Skeletal muscle tissue (tissue), 4 donors: ENCODE data around the gene VGLL4. TPM values are rescaled to one million over a fixed set of nuclear protein-coding genes. Genes with fewer than 3 reads are reported as not detected.

Experiments used
- H3K27ac ChIP-seq: one replicate; pipeline ENCODE4 v1.7.0; 2013; ENCODE audit warnings: mild to moderate bottlenecking, low read depth, low read length, inconsistent platforms
- H3K27me3 ChIP-seq, 3 donors: one replicate each; pipeline ENCODE4 v1.7.0; 2013; ENCODE audit warnings: low read length in 3 of 3; ENCODE audit not compliant: control insufficient read depth in 3 of 3, insufficient read depth in 3 of 3
- H3K36me3 ChIP-seq, 3 donors: one replicate each; pipeline ENCODE4 v1.7.0; 2013; ENCODE audit warnings: low read length in 3 of 3; ENCODE audit not compliant: control insufficient read depth in 3 of 3, insufficient read depth in 3 of 3
- H3K4me1 ChIP-seq, 3 donors: one replicate each; pipeline ENCODE4 v1.7.0; 2013; ENCODE audit warnings: low read length in 3 of 3, mild to moderate bottlenecking in 3 of 3; ENCODE audit not compliant: control insufficient read depth in 3 of 3, insufficient read depth in 3 of 3
- H3K4me3 ChIP-seq, 3 donors: one replicate each; pipeline ENCODE4 v1.7.0; 2013; ENCODE audit warnings: low read length in 3 of 3
- H3K9ac ChIP-seq, 3 donors: one replicate each; pipeline ENCODE4 v1.7.0; 2013; ENCODE audit warnings: low read length in 3 of 3, mild to moderate bottlenecking in 3 of 3, moderate library complexity in 2 of 3, low read depth in 1 of 3
- H3K9me3 ChIP-seq, 3 donors: one replicate each; pipeline ENCODE4 v1.7.0; 2013; ENCODE audit warnings: low read length in 3 of 3; ENCODE audit not compliant: control insufficient read depth in 3 of 3
- total RNA-seq: library from RNA; depleted of rRNA; stranded (reverse); fragments of >200 nt; gene quantifications from one replicate; pipeline ENCODE4 v1.2.3, GENCODE V29; 2014
- donor health status: Osteomylitis.

VGLL4 gene
- total RNA-seq, 1 donor from 2014 or later = 53.8 TPM

DNA sequence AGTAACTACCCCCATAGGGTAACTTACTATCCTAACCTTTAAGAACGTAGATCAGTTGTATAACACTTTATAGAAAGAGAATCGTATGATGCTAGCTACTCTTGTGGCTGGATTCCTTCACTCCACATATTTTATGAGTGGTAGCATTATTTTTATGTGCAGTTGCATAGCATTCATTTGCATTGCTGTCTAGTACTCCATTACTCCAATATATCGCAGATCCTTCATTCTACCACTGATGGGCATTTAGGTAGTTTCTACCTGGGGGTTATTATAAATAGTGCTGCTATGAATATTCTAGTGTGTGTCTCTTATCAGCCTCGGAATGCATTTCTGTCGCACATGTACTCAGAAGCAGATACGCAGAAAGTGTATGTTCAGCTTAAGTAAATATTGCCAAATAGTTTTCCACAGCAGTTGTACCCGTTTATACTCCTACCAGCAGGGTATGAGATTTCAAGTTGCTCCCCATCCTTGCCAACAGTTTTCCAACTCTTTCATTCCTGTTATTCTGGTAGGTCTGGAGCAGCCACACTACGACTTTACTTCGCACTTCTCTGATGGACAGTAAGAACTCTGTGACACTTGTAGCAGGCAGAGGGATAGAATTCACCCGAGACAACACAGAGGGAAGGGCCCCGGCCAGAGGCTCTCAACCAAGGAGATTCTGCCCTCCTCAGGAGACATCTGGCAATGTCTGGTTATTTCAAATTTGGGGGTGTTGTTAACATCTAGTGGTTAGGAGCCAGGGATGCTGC is 9.8 kb upstream of the VGLL4 start:
- H3K4me3 ChIP-seq = no peak overlapping the region
- no peaks in the 10 kb centered on the region for H3K9me3 ChIP-seq
- no peaks in the 10 kb centered on the region for H3K36me3 ChIP-seq
- no peak overlapping the region for H3K27ac ChIP-seq
- no peak overlapping the region for H3K9ac ChIP-seq
- H3K27me3 ChIP-seq = no peaks in the 10 kb centered on the region
- H3K4me1 ChIP-seq = no peaks in the 10 kb centered on the region

DNA sequence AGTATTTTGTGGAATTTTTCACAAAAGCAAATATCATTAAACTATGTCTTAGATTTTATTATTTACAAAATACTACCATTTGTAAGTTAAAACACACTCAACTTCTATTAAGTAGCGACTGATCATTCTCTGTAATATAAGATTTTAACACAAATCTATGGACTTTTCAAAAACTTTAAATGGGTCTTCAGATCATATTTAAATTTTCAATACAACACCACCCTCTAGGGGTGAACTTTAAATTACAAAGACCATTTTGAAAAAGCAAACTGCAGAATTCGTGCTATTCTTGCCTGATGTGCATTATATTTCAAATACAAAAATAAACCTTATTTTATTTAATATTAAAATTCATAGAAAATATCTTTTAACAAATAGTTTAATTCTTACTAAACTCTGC is 8.2 kb upstream of the VGLL4 start:
- Histone ChIP-seq H3K27me3 (no peaks in the 10 kb centered on the region), H3K36me3 (no peaks in the 10 kb centered on the region), H3K9me3 (no peaks in the 10 kb centered on the region), H3K9ac (peak overlapping the region in 1 of 3 donors; percentile 27), H3K4me1 (no peaks in the 10 kb centered on the region), H3K27ac (no peak overlapping the region), H3K4me3 (no peak overlapping the region)

DNA sequence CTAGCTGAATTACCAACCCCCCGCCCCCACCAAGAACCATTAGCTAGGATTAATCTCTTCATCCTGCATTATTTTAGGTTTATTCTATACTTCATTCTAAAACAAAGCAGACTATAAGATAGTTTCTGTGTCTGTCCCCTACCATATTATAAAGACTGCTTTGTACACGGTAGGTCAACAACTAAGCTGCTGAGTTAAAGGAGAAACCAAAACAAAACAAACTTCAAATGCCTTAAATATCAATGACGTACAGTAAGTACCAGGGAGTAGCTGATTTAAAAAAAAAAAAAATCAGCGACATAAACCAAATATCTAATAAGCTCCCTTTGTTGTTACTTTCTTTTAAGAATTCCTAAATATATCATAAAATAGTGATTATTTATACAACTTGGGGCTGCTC is 7.8 kb upstream of the VGLL4 start:
- H3K27me3 ChIP-seq = no peaks in the 10 kb centered on the region
- peak overlapping the region in 1 of 3 donors; percentile 27 for H3K9ac ChIP-seq
- no peaks in the 10 kb centered on the region for H3K4me1 ChIP-seq
- no peak overlapping the region for H3K4me3 ChIP-seq
- no peaks in the 10 kb centered on the region for H3K36me3 ChIP-seq
- H3K9me3 ChIP-seq = no peaks in the 10 kb centered on the region
- H3K27ac ChIP-seq = no peak overlapping the region

DNA sequence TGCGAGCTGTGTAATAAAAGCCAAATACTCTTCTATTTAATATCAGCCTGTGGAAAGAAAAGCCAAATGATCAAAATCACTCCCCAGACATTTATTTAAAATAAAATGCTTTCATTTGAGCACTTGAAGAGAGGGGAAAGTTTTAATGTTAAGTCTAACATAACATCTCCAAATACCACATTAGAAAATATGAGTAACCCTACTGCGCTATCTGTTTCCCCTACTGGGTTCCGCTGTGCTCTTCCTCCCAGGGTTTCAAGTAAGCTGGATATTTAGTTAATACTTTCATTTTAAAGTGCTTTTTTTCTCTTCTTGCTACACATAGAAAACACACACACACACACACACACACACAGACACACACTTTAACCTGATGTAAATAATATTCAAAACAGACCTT is 6.7 kb upstream of the VGLL4 start:
- H3K4me1 ChIP-seq = no peaks in the 10 kb centered on the region
- H3K9me3 ChIP-seq = no peaks in the 10 kb centered on the region
- no peaks in the 10 kb centered on the region for H3K27me3 ChIP-seq
- no peaks in the 10 kb centered on the region for H3K36me3 ChIP-seq
- no peak overlapping the region for H3K4me3 ChIP-seq
- H3K9ac ChIP-seq = no peak overlapping the region
- no peak overlapping the region for H3K27ac ChIP-seq

DNA sequence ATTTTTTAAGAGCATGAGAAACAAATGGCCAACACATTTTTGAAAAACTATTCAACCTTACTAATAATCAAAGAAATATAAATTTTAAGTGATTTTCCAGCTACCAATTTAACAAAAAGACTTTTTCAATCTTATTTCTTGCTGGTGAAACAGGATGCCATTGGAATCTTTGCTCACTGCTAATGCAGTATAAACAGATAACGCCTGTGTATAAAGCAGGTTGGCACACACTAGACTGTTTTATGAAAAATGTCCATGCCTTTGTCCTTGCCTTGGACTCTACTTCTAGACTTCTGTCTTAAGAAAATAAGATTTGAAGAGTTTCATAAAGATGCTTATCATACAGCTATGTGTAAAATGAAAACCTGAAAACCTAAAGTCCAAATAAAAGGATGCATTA is 5.0 kb upstream of the VGLL4 start:
- H3K9ac ChIP-seq = no peak overlapping the region

DNA sequence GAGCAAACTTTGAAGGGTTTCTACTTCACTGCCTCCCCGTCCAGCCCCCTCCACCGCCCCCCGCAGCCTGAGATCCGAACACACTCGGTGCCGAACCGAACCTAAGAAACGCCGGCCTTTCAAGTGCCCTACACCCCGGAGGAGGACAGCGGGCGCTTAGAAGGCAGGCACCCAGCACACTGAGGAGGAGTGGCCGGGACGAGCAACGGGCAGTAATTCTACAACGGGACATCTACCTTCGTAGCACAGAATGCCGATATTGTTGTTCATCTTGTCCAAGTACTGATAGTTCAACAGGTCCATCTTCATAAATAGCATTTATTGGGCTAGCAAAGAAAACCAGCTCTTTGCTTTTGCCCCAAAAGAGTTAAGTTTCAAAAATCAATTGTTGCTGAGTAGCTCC is 513 bp downstream of the VGLL4 start:
- Histone ChIP-seq H3K27me3 (no peaks in the 10 kb centered on the region), H3K9me3 (no peaks in the 10 kb centered on the region), H3K4me3 (peak overlapping the region; percentile 94 to 98 (median 94)), H3K9ac (peak overlapping the region; percentile 86 to 98 (median 95)), H3K36me3 (no peaks in the 10 kb centered on the region), H3K4me1 (peaks cover 27 to 30% (median 30%) of the 10 kb centered on the region in 3 donors), H3K27ac (peak overlapping the region; percentile 98)

More for the DNA sequence above, 5.0 kb upstream of the VGLL4 start:
- Histone ChIP-seq H3K4me1 (peaks cover 0 to 3% (median 0%) of the 10 kb centered on the region in 3 donors), H3K27me3 (no peaks in the 10 kb centered on the region), H3K36me3 (no peaks in the 10 kb centered on the region), H3K9me3 (no peaks in the 10 kb centered on the region), H3K4me3 (no peak overlapping the region), H3K27ac (no peak overlapping the region)

DNA sequence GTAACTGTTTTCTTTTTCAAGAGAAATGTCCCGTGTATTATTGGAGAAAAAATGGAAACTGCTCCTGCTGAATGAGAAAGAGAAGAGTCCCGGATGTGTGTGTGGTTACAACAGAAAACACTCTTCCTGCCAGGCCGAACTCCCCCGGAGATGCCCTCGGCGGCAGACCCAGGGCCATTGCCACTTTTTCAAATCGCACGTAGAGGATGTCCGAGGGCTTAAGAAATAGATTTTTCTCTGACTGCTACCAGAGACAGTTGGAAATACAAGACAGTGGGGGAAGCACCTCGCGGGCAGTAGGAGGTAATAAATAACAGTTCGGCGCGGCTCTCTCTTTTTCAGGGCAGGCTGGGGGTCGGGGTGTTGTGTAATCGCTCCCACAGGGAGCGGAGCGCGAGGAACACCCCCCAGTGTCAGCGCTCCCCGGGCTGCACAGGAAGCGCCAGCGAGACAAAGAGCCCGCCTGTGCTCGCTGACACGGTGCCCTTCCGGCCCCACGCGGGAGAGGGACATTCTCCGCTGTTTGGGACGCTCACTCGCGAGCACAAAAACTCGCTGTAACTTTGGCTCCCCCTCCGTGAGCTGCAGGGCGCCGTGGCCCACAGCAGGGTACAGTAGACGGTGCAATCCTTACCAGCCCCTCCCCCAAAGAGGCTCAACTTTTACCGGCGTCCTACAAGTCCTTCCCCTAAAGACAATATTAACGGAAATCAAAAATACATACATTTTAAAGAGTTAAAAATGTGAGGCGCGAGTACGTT is 1.1 kb downstream of the VGLL4 start:
- H3K9me3 ChIP-seq = no peaks in the 10 kb centered on the region
- peaks cover 33 to 34% (median 34%) of the 10 kb centered on the region in 3 donors for H3K4me1 ChIP-seq
- peak overlapping the region; percentile 98 for H3K27ac ChIP-seq
- peak overlapping the region; percentile 86 to 98 (median 95) for H3K9ac ChIP-seq
- peak overlapping the region; percentile 94 to 98 (median 94) for H3K4me3 ChIP-seq
- no peaks in the 10 kb centered on the region for H3K36me3 ChIP-seq
- H3K27me3 ChIP-seq = no peaks in the 10 kb centered on the region

DNA sequence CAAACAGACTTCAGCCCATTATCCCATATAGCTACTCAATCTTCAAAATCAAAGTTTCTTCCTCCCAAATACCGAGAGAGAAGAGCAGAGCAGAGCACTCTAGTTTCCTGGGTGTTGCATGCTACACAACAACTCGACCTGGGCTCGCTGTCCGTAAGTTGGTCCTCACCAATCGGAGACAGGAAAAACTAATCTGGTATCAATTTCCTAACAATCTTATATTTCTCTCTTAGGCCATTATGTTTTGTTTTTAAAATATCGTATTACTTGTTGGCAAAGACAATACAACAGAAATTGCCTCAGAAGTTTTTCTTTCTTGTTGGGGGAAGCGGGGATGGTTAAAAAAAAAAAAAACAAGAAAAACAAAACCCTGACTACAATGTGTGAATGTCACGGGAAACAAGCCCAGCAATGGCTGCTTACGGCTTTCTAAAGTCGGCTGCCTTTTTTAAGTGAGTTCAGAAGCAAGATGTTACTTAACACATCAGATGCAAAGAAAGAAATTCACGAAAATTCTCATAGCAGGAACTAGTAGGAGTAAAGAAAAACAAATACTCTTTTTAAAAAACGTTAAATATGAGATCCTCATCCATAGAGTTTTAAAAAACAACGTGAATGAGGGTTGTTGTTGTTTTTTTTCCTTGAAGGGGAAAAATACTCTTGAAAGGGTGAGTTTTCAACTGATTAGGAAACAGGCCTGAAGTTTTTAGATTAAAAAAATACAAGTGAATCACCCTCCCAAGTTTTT is 1.9 kb downstream of the VGLL4 start:
- Histone ChIP-seq H3K4me3 (peak overlapping the region; percentile 94 to 98 (median 94)), H3K9ac (peak overlapping the region; percentile 86 to 98 (median 95)), H3K9me3 (no peaks in the 10 kb centered on the region), H3K27ac (peak overlapping the region; percentile 98), H3K36me3 (no peaks in the 10 kb centered on the region), H3K27me3 (no peaks in the 10 kb centered on the region), H3K4me1 (peaks cover 34 to 38% (median 34%) of the 10 kb centered on the region in 3 donors)

DNA sequence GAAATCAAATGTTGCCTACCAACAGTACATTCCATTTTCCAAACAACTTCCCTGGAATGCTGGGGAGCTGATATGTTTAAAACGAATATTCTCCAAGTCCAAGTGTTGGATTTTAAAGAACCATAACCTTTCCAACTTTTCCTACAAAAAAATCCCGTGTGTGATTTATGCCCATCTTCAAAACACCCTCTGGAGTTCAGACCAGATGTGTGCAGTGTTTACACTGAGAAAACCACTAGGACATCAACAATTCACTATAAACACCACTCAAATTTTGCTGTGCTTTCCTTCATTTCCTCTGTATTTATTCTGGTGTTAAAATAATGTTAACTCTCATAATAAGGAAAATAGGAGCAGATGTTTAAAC is 2.4 kb downstream of the VGLL4 start:
- H3K9me3 ChIP-seq = no peaks in the 10 kb centered on the region
- H3K4me3 ChIP-seq = peak overlapping the region; percentile 94 to 98 (median 94)
- H3K36me3 ChIP-seq = no peaks in the 10 kb centered on the region
- H3K27me3 ChIP-seq = no peaks in the 10 kb centered on the region
- H3K27ac ChIP-seq = peak overlapping the region; percentile 98
- H3K4me1 ChIP-seq = peaks cover 37 to 44% (median 38%) of the 10 kb centered on the region in 3 donors
- H3K9ac ChIP-seq = peak overlapping the region; percentile 86 to 98 (median 95)
